Esophagus squamous epithelium (tissue), 5 donors: ENCODE results near the gene FBLIM1. TPM values are rescaled to one million over a fixed set of nuclear protein-coding genes. Genes with fewer than 3 reads are reported as not detected.

Experiments
- DNase-seq: peaks from one replicate; lab custom pipeline; 2025; lab: John Stamatoyannopoulos, UW
- H3K27ac ChIP-seq, 4 donors: fragments of 200-600 bp; sonication (generic); one replicate each; pipeline ENCODE4 v1.5.1; 2016 to 2019; ENCODE audit warnings: mild to moderate bottlenecking in 1 of 4
- H3K27me3 ChIP-seq, 4 donors: fragments of 200-600 bp; sonication (generic); 1 replicate in 3 of 4; 2 replicates in 1 of 4; pipeline versions ENCODE4 v1.5.1 to v1.6.0; 2017 to 2021; ENCODE audit warnings: antibody characterized with exemption in 1 of 4
- H3K36me3 ChIP-seq, 3 donors: fragments of 200-600 bp; sonication (generic); one replicate each; pipeline ENCODE4 v1.5.1; 2016 to 2019
- H3K4me1 ChIP-seq, 3 donors: fragments of 200-600 bp; sonication (generic); one replicate each; pipeline ENCODE4 v1.5.1; 2017 to 2019
- H3K4me3 ChIP-seq, 4 donors: fragments of 200-600 bp; sonication (generic); 1 replicate in 3 of 4; 2 replicates in 1 of 4; pipeline ENCODE4 v1.5.1; 2016 to 2019; ENCODE audit warnings: mild to moderate bottlenecking in 2 of 4, moderate library complexity in 1 of 4
- H3K9me3 ChIP-seq, 3 donors: fragments of 200-600 bp; sonication (generic); one replicate each; pipeline ENCODE4 v1.5.1; 2016 to 2019
- CTCF ChIP-seq, 6 experiments: fragments of 450-650 bp in 4 of 6; fragments of 200-600 bp in 2 of 6; sonication (generic) in 2 of 6; IDR thresholded peaks; one replicate each; pipeline ENCODE4 v1.5.1; 2016 to 2019; ENCODE audit warnings: antibody characterized with exemption in 6 of 6, mild to moderate bottlenecking in 4 of 6, moderate library complexity in 4 of 6
- POLR2A ChIP-seq, 4 donors: fragments of 450-650 bp; IDR thresholded peaks; one replicate each; pipeline ENCODE4 v1.6.1; 2017; ENCODE audit warnings: antibody characterized with exemption in 4 of 4, mild to moderate bottlenecking in 4 of 4, moderate library complexity in 3 of 4
- WGBS, 2 donors: methylation state at CpG; one replicate each; pipeline ENCODE4 v1.1.5; 2018; 5-methylcytosine and 5-hydroxymethylcytosine counted together
- intact Hi-C: fragments of 100-400 bp; cut with DNase I; formaldehyde crosslinking; loops from one replicate; pipeline ENCODE4 v1.15.0; 2022
- total RNA-seq, 4 donors: library from RNA; depleted of rRNA; stranded (reverse); fragments of >200 nt; gene quantifications; one replicate each; pipeline ENCODE4 v1.1.0, GENCODE V29; 2016
- donor health status: DM: yes; HTN: yes; CAD: no.

Gene FBLIM1
- total RNA-seq, 4 donors from 2014 or later, result 28.2 to 46.0 (median 29.4) TPM

- TF ChIP-seq POLR2A (IDR thresholded peaks at IDR 0.05), result no peak
- TF ChIP-seq CTCF (IDR thresholded peaks at IDR 0.05), result no peak
- DNase-seq, result no peak
- no peak within 1 kb of the TSS for H3K4me3 ChIP-seq
- 85 to 94% methylated on average over 4 to 16 of the region's 35 CpGs for WGBS, 2 donors
- intact Hi-C loops, result no loop called here
- H3K4me1 ChIP-seq, result peaks cover 32 to 70% (median 39%) of the 10 kb centered on the region in 3 donors
- H3K27me3 ChIP-seq, result no peaks in the 10 kb centered on the region
- H3K9me3 ChIP-seq, result no peaks in the 10 kb centered on the region
- H3K36me3 ChIP-seq, result peaks cover 27 to 40% (median 29%) of the 10 kb centered on the region in 3 donors
- H3K27ac ChIP-seq, result peak within 1 kb of the TSS; percentile 50 to 75 (median 68)
Measured at GRCh38 chr1:15736038-15736891, 22.3 kb upstream of the FBLIM1 start, which contains the start of gene SLC25A34. TSS of gene SLC25A34 (plus strand) at chr1:15736258. CDS start at chr1:15736486, 228 bp downstream.

GRCh38 chr1:15736892-15737261 lies 21.7 kb upstream of the FBLIM1 start:
- Histone ChIP-seq H3K9me3 (no peaks in the 10 kb centered on the region), H3K4me1 (peaks cover 32 to 76% (median 44%) of the 10 kb centered on the region in 3 donors), H3K27ac (peak overlapping the region in 3 of 4 donors; percentile 5 to 75 (median 75)), H3K4me3 (no peak overlapping the region), H3K27me3 (no peaks in the 10 kb centered on the region), H3K36me3 (peaks cover 21 to 34% (median 23%) of the 10 kb centered on the region in 3 donors)
- WGBS, 2 donors, result 39% methylated on average over 3 of the region's 6 CpGs; no CpG with 5 or more reads in 1 of the 2 donors
- no peak for DNase-seq
- intact Hi-C loops, result no loop called here
- no peak for TF ChIP-seq CTCF (IDR thresholded peaks at IDR 0.05)
- TF ChIP-seq POLR2A (IDR thresholded peaks at IDR 0.05), result no peak

GRCh38 chr1:15737324-15738319 lies 21.0 kb upstream of the FBLIM1 start:
- Histone ChIP-seq H3K27me3 (no peaks in the 10 kb centered on the region), H3K4me1 (peaks cover 32 to 75% (median 42%) of the 10 kb centered on the region in 3 donors), H3K9me3 (no peaks in the 10 kb centered on the region), H3K27ac (peak overlapping the region; percentile 5 to 75 (median 54)), H3K4me3 (no peak overlapping the region), H3K36me3 (peaks cover 16 to 27% (median 18%) of the 10 kb centered on the region in 3 donors)
- WGBS, 2 donors, result 46 to 57% methylated on average over 6 to 9 of the region's 20 CpGs
- no peak for DNase-seq
- intact Hi-C loops, result no loop called here
- TF ChIP-seq POLR2A (IDR thresholded peaks at IDR 0.05) (no peak), CTCF (IDR thresholded peaks at IDR 0.05) (no peak)

GRCh38 chr1:15738416-15739113 lies 20.0 kb upstream of the FBLIM1 start:
- TF ChIP-seq POLR2A (IDR thresholded peaks at IDR 0.05), result no peak
- no peak for TF ChIP-seq CTCF (IDR thresholded peaks at IDR 0.05)
- Histone ChIP-seq H3K27me3 (no peaks in the 10 kb centered on the region), H3K27ac (peak overlapping the region in 1 of 4 donors; percentile 22), H3K36me3 (peaks cover 8 to 17% (median 15%) of the 10 kb centered on the region in 3 donors), H3K9me3 (no peaks in the 10 kb centered on the region), H3K4me3 (no peak overlapping the region), H3K4me1 (peaks cover 32 to 66% (median 34%) of the 10 kb centered on the region in 3 donors)
- DNase-seq, result no peak
- intact Hi-C loops, result no loop called here
- 67 to 91% methylated on average over 4 to 11 of the region's 15 CpGs for WGBS, 2 donors
